H54 (cell line): ENCODE data around the gene PMEPA1.

ENCODE experiments used
- DNase-seq: peaks from one replicate; pipeline ENCODE4 v3.0.0; 2011; ENCODE audit warnings: low spot score, mixed read lengths; ENCODE audit not compliant: insufficient read length
- FAIRE-seq: peaks from 3 replicates; lab custom pipeline; 2011; peaks lifted over from hg19 to GRCh38; lab: Jason Lieb, UNC
- POLR2A ChIP-seq: IDR thresholded peaks from 2 replicates; pipeline ENCODE4 v1.6.1; 2011; ENCODE audit warnings: low read depth, mild to moderate bottlenecking, low read length

The PMEPA1 gene

DNA sequence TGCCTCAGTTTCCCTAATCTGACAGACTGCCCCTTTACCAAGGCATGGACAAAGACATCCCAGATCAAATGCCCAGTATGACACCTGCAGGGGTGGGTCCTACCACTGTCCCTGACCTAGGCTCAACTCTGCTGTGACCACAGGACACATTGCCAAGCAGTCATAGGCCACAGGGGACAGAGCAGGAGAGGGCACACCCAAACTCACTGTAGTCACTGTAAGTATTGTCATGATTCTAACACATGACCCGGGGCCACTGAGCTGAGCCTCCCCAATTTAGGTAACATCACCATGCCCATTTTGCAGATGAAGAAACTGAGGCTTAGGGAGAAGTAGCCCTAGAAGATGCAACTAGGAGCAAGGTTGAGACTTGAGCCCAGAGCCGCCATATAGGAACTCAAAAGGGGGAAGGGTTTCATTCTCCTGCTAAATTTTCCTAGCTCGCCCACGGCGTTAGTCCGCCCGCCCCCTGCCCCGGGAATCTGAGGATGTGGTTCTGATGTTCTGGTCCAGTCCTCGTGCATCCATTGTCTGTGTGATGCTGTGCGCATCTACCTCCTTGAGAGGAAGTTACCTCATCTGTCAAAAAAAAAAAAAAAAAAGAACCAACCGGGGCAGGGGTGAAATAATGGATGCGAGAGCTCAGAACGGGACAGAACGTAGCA lies 44.8 kb downstream of the PMEPA1 start:
- FAIRE-seq (no peak), DNase-seq (no peak)
- no peak for TF ChIP-seq POLR2A

DNA sequence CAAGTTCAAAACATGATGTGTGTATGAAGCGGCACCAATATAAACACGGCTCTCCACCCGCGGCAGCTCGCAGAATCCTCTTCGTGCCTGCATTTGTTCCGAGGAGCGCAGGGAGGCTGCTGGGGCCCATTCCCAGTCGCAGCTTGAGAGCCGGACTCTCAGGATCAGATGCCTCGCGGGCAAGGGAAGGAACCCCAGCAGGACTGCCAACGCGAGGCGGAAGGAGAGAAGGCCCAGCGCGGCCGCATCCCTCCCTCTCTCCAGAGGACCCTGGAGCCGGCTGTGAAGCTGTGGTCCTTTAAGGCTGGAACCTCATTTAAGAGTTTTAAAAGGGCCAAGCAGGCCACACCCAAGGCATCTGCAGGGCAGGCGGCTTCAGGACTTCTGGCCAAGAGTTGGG lies 45.3 kb downstream of the PMEPA1 start:
- FAIRE-seq (no peak), DNase-seq (no peak)
- no peak for TF ChIP-seq POLR2A

DNA sequence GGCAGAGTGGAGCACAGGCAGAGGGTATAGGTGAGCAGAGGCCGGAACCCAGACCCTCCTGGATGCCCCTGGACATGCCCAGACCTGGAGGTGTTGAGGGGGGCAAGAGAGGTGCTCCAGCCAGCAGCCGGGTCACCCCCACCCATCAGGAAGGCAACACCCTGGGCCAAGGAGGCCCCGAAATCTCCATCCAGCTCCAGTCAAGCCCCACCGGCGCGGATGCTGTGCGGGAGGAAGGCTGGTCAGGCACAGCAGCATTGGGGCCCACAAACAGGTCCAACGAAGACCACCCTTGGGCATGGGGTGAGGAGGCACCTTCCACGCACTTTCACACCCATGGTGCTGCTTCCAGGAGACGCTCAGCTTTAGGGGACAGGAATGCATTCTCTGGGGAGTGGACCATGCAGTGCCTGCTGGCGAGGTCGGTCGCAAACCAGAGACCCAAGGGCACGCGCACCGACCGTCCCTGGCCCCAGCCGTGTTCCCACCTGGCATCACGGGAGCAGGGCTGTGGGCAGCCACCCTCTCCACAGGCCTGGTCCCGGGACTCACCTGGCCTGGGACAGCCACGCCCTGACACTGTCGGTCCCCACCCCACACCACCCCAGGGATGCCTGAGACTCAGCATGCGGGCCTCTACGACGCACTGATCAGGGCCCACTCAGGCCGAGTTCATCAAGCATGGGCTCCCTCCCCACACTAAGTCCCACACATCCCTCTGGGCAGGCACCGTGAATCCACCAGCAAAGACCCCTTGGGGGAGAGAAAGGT lies 45.9 kb downstream of the PMEPA1 start:
- DNase-seq (no peak), FAIRE-seq (no peak)
- TF ChIP-seq POLR2A: no peak

DNA sequence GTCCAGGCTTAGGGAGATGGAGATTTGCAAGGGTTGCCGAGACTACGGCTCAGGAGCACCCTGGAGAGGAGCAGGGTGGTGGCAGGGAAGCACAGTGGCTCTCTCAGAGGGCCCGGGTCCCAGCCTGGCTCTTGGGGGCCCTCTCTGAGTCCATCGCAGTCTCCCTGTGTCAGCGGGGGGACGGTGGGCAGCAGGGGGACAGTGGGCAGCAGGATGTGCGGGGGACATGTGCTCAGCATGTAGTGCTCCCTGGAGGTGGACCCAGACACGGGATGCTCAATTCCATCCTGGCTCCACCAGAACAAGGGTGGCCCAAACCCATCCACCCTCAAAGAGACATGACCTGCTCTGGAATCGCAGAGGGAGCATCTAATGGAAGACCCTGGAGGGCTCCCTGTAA lies 46.6 kb downstream of the PMEPA1 start:
- DNase-seq (no peak), FAIRE-seq (no peak)
- TF ChIP-seq POLR2A: no peak

DNA sequence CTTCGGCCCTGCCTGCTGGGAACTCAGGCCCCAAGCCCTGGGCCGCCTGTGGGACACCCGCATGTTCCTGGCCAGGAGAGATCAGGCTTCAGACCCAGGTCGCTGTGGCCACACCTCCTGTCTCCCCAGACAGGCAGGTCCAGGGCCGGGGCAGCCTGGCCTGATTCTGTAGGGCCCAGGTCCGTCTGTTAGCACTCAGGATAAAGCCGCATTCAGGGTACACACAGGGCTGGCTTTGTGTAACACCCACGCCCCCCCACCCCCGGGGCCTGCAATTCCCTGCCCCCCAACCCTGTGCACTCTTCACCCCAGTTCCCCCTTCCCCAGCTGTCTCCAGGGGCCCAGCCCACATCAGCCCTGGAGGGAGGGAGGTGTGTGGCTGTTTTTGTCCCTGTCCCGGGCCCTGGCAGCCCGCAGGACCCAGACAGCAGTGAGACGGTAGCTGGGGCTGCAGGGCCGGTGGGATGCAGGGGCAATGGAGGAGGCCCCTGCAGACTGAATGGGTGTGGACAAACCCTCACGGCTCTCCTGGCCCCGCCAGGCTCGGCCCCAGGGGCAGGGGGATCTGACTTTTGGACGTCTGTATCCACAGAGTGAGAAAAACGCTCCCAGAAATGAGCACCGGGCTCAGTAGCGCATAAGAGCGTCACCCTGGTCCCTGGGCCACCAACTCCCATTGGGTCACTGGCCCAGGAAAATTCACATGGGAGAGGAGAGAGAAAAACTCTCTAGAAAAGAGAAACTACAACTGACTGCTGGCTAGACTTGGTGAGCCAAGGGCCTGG lies 47.2 kb downstream of the PMEPA1 start:
- DNase-seq: no peak
- no peak for TF ChIP-seq POLR2A
- no peak for FAIRE-seq

DNA sequence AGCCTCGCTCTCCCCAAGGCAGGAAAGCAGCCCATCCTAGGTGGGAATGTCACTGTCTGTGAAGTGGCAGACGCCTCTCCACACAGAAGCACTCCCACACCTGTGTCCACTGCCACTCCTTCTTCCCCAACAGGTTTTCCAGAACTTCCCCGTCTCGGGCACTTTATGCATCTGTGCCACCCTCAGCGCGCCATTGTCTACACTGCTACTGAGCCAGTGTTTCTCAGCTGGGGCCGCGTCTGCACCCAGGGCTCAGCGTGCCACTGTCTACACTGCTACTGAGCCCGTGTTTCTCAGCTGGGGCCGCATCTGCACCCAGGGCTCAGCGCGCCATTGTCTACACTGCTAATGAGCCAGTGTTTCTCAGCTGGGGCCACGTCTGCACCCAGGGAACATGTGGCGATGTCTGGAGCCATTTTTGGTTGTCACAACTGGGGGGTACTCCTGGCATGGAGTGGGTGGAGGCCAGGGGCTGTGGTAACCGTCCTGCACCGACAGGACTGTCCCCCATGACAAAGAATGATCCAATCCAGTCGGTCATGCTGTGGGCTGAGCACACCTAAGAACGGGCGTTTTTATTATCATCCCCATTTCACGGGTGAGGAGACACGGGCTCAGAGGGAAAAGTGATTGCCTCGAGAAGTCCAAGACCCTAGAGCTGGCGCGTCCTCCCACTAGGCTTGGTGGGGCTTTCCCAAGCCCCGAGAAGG lies 47.9 kb downstream of the PMEPA1 start:
- FAIRE-seq (no peak), DNase-seq (no peak)
- TF ChIP-seq POLR2A: no peak

DNA sequence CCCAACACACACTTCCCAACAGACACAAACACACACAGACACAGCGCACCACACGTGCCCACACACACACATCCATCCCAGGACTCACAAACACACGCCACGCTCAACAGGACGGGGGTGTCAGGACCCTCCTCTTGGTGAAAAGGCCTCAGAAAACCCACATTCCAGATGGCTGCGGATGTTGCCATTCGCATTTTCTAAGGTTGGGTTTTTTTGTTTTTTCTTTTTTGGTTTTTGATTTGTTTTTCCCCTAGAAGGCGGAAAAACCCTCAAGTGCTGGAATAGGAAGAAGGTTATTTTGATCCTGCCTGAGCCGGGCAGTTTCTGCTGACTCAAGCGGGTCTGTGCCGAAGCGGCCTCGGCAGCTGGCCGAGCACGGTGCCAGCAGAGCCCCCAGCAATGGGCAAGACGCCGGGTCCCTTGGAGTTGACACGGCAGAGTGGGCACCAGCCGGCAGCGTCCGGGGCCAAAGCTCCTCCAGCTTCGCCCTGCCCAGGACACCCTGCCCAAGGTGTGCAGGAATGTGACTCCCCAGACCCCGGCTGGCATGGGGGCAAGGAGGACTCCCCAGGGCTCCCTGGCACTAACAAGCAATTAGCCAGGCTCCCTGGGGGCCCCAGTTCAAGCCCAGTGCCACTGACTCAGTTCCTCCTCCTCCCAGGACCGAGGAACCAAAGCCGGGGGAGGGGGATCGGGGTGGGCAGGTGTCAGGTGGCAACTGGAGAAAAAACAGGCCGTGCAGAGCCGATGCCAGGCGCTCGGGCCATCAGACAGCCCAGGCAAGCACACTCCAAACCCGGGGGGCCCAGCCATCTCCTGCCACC lies 48.7 kb downstream of the PMEPA1 start:
- no peak for TF ChIP-seq POLR2A
- no peak for FAIRE-seq
- no peak for DNase-seq

DNA sequence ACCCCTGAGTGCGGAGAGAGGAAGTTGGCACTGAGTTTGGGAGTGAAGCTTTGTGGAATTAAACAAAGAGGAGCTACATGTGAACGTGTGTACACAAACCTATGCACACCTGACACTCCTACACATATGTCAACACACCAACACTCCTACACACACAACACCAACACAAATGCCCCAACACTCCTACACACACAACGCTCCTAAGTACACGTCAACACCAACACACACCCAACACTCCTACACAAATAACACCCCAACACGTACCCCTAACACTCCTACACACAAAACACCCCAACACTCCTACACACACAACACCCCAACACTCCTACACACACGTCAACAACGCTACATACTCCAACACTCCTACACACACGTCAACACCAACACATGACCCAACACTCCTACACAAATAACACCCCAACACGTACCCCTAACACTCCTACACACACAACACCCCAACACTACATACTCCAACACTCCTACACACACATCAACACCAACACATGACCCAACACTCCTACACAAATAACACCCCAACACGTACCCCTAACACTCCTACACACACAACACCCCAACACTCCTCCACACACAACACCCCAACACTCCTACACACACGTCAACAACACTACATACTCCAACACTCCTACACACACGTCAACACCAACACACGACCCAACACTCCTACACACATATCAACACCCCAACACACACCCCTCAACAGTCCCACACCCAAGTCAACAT lies 49.5 kb downstream of the PMEPA1 start:
- DNase-seq (no peak), FAIRE-seq (no peak)
- no peak for TF ChIP-seq POLR2A

DNA sequence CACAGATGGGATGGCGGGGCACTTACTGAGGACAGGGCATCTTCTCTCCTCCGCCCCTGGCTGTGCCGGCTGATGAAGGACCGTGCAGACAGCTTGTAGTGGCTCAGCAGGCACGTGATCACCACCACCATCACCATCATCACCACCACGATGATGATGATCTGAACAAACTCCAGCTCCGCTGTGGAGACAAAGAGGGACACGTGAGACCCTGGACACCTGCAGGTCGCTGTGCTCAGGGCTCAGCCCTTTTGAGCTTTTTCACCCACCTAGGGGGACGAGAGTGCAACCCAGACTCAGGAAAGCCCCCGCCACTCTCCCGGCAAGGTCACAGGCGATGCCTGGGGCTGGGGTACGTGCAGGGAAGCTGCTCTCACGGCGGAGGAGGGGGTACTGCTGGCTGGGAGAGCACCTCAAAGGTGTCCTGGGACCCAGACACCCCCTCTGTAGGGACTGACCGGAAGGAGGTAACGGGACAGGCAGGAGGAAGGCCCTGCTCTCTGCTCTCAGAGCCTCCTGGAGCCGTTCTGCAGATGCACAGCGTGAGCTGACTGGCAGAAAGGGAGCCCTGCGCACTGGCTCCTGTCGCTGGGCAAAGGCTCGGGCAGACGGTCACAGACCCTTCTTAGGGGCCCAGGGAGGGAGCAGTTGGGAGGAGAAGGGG lies 50.2 kb downstream of the PMEPA1 start:
- TF ChIP-seq POLR2A: no peak
- DNase-seq: no peak
- no peak for FAIRE-seq

DNA sequence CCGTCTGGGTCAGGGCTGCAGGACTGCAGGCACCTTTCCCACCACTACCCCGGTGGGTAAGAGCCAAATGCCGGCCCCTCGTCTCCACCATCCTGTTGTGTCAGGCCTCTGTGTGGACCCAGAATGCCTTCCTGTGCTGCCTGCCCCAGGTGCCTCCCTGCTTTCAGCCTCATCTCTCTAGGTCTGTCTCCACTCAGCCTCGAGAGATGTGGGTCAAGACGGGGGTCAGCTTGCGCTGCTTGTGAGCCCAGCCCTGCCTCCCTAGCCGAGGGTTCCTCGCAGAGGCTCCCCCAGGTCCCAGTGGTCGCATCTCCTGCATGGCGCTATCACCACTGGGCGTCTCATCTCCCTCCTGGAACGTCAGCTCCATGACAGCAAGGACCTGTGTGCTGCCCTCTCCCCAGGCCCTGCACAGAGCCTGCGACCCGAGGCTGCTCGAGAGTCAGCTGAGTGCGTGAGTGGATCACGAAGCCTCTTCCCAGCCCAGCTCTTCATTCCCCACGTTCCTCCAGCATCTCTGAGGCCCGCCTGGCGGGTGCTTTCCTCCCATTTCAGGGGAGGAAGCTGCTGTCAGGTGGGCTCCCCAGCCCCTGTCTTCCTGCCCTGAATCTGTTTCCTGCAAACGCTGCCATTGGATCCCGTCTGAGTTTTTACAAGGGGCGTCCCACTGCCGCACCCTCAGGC lies 50.8 kb downstream of the PMEPA1 start:
- FAIRE-seq: no peak
- TF ChIP-seq POLR2A: no peak
- DNase-seq: no peak

DNA sequence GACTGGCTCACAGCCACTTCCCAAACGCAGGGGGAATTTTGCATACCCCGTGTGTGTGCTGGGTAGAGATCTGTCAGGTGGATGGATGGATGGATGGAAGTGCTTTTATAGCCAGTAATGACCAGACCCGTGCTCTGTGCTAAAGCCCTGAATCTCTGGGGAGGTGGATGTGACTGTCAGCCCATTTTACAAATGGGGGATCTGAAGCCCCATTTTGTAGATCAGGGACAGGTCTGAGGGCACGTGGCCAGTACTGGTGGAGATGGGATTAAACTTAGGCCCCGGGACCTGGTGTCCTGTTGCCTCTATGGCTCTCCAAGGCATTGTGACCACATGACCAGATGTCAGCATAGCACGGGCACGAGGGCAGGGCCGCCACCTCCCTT lies 51.4 kb downstream of the PMEPA1 start:
- no peak for TF ChIP-seq POLR2A
- no peak for DNase-seq
- no peak for FAIRE-seq
